ENCODE data around the gene PCDHGA5. TPM values are rescaled to one million over a fixed set of nuclear protein-coding genes. Genes with fewer than 3 reads are reported as not detected.

The PCDHGA5 gene
- total RNA-seq, 4 donors from 2014 or later = 0.07 to 1.8 (median 0.93) TPM

GRCh38 chr5:141349917-141350619 lies 13.9 kb upstream of the PCDHGA5 start, which contains the start of gene PCDHGB1:
TSS of gene PCDHGB1 (plus strand) at chr5:141350099. CDS start at chr5:141350261, 162 bp downstream.
- intact Hi-C loops (cut with DNase I; ENCODE audit: low total_unique reads) = no loop called here
- Histone ChIP-seq H3K9me3 (peaks cover 0 to 3% (median 3%) of the 10 kb centered on the region in 3 donors), H3K27ac (peak within 1 kb of the TSS in 1 of 4 donors; percentile 29), H3K27me3 (peaks cover 0 to 26% (median 9%) of the 10 kb centered on the region in 3 donors), H3K4me3 (peak within 1 kb of the TSS; percentile 14 to 31 (median 27)), H3K36me3 (no peaks in the 10 kb centered on the region), H3K4me1 (no peaks in the 10 kb centered on the region)
- peak; percentile 42 to 87 for ATAC-seq
- peak in 1 of 2 donors; percentile 42 for DNase-seq
- in situ Hi-C loops (cut with MboI; ENCODE audit: low sequenced_read_pairs in 4 of 4) = loop anchor here in 1 of 4 donors (10.0 kb wide), 1 partner anchor 215 kb away; no protein-coding TSS in a partner anchor
- TF ChIP-seq CTCF (IDR thresholded peaks at IDR 0.05 in 4 of 5, conservative IDR thresholded peaks at IDR 0.05 in 1 of 5) (peak in 4 of 5 experiments; percentile 18 to 53 (median 38)), POLR2A (IDR thresholded peaks at IDR 0.05) (no peak)

- Histone ChIP-seq H3K9me3 (peaks cover 0 to 7% (median 3%) of the 10 kb centered on the region in 3 donors), H3K4me1 (no peaks in the 10 kb centered on the region), H3K27me3 (peaks cover 0 to 28% (median 9%) of the 10 kb centered on the region in 3 donors), H3K4me3 (no peak overlapping the region), H3K36me3 (no peaks in the 10 kb centered on the region), H3K27ac (no peak overlapping the region)
- ATAC-seq (no peak), DNase-seq (no peak)
- intact Hi-C loops (cut with DNase I; ENCODE audit: low total_unique reads) (no loop called here), in situ Hi-C loops (cut with MboI; ENCODE audit: low sequenced_read_pairs in 4 of 4) (no loop called here)
- TF ChIP-seq POLR2A (IDR thresholded peaks at IDR 0.05) (no peak), CTCF (IDR thresholded peaks at IDR 0.05 in 4 of 5, conservative IDR thresholded peaks at IDR 0.05 in 1 of 5) (no peak)
Measured at GRCh38 chr5:141351591-141351990, 12.4 kb upstream of the PCDHGA5 start.

GRCh38 chr5:141354900-141355469 lies 9.0 kb upstream of the PCDHGA5 start, which contains the start of gene PCDHGA4:
TSS of gene PCDHGA4 (plus strand) at chr5:141355021. CDS start at chr5:141355108, 87 bp downstream.
- peaks cover 0 to 6% of the 10 kb centered on the region in 2 donors for H3K4me1 ChIP-seq
- ATAC-seq = no peak
- peaks cover 0 to 7% (median 3%) of the 10 kb centered on the region in 3 donors for H3K9me3 ChIP-seq
- peak within 1 kb of the TSS; percentile 35 to 58 (median 42) for H3K4me3 ChIP-seq
- TF ChIP-seq POLR2A (IDR thresholded peaks at IDR 0.05) (no peak), CTCF (IDR thresholded peaks at IDR 0.05 in 4 of 5, conservative IDR thresholded peaks at IDR 0.05 in 1 of 5) (peak in 4 of 5 experiments; percentile 34 to 65 (median 38))
- intact Hi-C loops (cut with DNase I; ENCODE audit: low total_unique reads) (no loop called here), in situ Hi-C loops (cut with MboI; ENCODE audit: low sequenced_read_pairs in 4 of 4) (no loop called here)
- no peak for DNase-seq
- H3K27me3 ChIP-seq = peaks cover 0 to 26% (median 10%) of the 10 kb centered on the region in 3 donors
- H3K36me3 ChIP-seq = no peaks in the 10 kb centered on the region
- peak within 1 kb of the TSS; percentile 39 to 59 (median 53) for H3K27ac ChIP-seq

- in situ Hi-C loops (cut with MboI; ENCODE audit: low sequenced_read_pairs in 4 of 4) (no loop called here), intact Hi-C loops (cut with DNase I; ENCODE audit: low total_unique reads) (no loop called here)
- H3K27me3 ChIP-seq = peaks cover 0 to 30% (median 15%) of the 10 kb centered on the region in 3 donors
- no peak overlapping the region for H3K27ac ChIP-seq
- DNase-seq (no peak), ATAC-seq (no peak)
- H3K36me3 ChIP-seq = no peaks in the 10 kb centered on the region
- peak overlapping the region in 3 of 4 donors; percentile 35 to 58 (median 48) for H3K4me3 ChIP-seq
- H3K9me3 ChIP-seq = peaks cover 0 to 12% (median 3%) of the 10 kb centered on the region in 3 donors
- TF ChIP-seq CTCF (IDR thresholded peaks at IDR 0.05 in 4 of 5, conservative IDR thresholded peaks at IDR 0.05 in 1 of 5) (no peak), POLR2A (IDR thresholded peaks at IDR 0.05) (no peak)
- peaks cover 0 to 6% of the 10 kb centered on the region in 2 donors for H3K4me1 ChIP-seq
Measured at GRCh38 chr5:141355641-141356040, 8.3 kb upstream of the PCDHGA5 start.

Measured in gastrocnemius medialis (tissue), 4 donors.